Measurements from ENCODE around the gene CHDH.

DNA sequence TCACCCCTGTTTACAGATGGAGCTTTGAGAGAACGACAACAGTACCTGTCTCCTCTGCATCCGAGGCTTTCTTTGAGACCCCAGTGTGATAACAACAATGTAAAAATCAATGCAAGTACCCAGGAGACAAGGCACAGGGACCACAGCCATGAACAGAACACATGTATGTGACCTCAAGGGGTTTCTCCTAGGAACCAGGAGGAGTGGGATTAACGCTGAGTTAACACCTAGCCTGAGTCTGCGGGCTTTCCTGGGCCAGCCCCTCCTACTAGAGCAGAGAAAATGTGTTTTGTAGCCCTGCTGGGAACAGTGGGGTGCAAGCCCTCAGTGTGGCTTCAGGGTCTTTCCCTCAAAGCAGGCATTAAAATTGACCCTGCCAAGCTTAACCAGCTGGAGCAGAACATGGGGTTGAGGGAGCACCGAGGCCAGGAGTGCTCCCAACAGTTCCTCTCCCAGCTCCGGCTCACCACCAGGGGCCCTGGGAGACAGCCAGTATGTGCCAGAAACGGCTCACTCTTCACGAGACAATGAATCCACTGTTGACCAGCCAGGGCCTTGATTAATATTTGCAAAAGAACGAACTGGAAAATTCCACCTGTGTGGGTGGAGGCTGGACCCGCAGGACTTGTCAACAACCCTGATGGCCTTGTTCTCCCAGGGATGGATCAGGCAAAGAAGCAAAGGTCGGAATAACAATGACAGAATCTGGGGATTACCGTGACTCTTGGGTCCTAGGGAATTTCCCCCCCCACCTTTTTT lies 3.6 kb downstream of the CHDH start:
- TF ChIP-seq ZNF274 (IDR thresholded peaks at IDR 0.05; ENCODE audit: low read depth, low read length) = no peak
- no peak for TF ChIP-seq SUZ12 (IDR thresholded peaks at IDR 0.05; ENCODE audit: extremely low read depth, insufficient read depth, insufficient read length)
- TF ChIP-seq YY1 (IDR thresholded peaks at IDR 0.05; ENCODE audit: insufficient read depth, insufficient read length) = no peak
